HG02759 (cell line): Measurements from ENCODE around the gene KDM2B.

Source experiments
- ATAC-seq: cut with Tn5 transposase; IDR thresholded peaks from one replicate; pipeline ENCODE4 v1.9.1; 2021; ENCODE audit warnings: mild to moderate bottlenecking, moderate library complexity; ENCODE audit not compliant: unreplicated experiment

The KDM2B gene

DNA sequence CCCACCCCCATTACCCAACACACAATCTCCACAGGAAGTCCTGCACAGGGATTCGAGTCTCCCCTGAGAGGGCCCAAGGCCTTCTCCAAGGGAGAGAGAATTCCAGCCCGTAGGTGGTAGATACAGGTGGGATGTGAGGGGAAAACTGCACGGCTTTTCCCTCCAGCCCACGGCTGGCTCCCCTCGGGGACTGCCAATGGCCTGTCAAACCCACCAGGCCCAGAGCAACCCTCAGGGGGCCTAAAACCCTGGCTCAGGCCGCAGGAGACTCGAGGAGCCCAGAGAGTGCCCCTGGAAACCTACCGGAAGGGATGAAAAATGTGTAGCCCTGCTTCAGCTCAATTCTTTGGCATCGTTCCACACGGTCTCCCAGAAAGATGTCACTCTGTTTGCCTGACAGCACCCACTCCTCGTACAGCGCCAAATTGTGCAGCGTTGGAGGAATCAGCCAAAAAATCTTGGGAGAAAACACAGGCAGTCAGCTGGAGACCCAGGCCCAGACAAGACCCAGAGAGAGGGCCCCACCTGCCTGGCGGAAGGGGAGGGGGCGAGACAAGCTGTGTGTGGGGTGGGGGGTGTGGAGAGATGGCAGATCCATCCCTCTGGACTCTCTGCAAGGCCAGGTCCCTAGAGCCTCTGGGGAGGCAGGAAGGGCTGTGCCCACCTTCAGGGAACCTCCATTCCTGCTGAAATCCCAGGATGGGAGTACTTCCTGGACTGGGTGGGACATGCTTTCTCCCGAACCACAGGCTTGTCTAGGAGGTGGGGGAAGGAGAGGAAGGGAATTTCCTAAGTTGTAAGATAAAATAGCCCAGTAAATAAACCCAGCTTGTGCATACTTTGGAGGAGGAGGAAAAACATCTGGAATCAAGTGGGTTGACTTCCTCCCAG, 48.1 kb downstream of the KDM2B start:
- no peak for ATAC-seq

GRCh38 chr12:121531356-121531750, 49.5 kb downstream of the KDM2B start:
- ATAC-seq: no peak

- no peak for ATAC-seq
These were observed 50.0 kb downstream of the KDM2B start for GRCh38 chr12:121530600-121531355.

- ATAC-seq: no peak
These were observed 51.6 kb downstream of the KDM2B start for GRCh38 chr12:121529184-121529583.

- no peak for ATAC-seq
These were observed 55.4 kb downstream of the KDM2B start for GRCh38 chr12:121525411-121525810.

DNA sequence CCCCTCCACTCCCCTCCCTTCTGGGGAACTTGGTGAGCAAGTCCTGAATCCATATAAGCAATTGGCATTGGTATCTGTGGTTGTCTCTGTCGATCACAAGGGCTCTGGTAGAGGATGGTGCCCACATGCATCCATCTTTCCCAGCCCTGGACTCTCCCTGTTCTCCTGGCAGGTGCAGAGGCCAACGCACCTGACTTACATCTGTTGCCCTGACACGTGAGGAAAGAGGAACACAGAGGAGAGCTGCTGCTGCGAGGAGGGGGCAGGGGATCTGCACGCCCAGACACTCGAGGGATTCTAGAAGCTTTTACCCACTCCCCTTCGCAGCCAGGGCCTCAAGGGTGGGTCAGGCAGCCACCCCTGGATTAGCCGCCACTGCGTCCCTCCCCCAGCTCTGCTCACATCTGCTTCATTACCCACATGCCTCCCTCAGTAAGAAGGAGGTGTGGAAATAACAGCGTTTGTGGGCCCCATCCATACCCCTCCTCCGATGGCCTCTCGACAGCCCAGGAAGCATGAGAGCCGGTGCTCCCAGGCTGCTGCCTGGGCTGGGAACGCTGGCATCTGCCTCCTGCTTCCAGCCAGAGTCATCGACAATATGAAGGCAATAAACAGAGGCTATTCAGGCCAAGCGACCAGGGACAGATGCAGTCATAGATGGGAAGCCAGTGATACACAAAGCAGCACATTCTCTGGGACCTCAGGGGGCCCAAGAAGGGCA, 56.5 kb downstream of the KDM2B start:
- peak; percentile 3 for ATAC-seq

DNA sequence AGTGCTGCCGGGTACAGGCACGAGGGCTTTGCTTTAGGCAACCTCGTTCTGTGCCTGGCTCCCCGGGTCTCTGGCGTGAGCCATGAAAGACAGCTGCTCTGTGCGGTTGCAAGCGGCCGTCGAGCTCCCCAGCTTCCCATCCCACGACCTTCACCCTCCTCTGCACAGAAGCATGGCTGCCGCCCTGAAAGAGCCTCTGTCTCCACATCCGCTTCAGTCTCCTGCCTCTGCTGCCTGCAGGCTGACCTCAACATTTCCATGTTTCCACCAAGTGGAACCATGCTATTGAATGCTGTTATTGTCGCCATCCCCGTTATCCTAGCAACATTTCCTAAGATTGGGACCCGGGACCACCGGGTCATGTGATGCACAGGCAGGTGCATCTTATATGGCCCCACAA, 57.1 kb downstream of the KDM2B start:
- peak; percentile 59 for ATAC-seq

GRCh38 chr12:121522971-121523370, 57.9 kb downstream of the KDM2B start:
- peak; percentile 45 for ATAC-seq

- no peak for ATAC-seq
These were observed 60.2 kb downstream of the KDM2B start for GRCh38 chr12:121520586-121521086.

DNA sequence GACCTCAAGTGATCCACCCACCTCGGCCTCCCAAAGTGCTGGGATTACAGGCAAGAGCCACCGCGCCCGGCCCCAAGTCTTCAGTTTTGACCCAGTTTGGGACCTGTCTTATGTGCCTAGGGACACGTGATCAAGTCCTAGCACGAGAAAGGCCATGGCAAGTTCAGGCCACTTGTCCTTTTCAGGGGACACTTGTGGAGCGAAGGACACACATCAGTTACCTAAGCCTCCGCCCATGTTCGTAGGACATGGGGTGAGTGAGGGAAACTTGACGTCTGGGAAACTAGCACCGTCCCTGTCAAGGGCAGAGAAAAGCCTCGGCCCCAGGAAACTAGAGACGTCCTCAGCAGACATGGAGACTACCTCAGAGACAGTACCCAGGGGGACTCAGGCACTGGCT, 60.7 kb downstream of the KDM2B start:
- no peak for ATAC-seq

- no peak for ATAC-seq
These were observed 61.6 kb downstream of the KDM2B start for GRCh38 chr12:121519227-121519626.

GRCh38 chr12:121518656-121519055, 62.2 kb downstream of the KDM2B start:
- ATAC-seq: no peak

- ATAC-seq: no peak
These were observed 64.3 kb downstream of the KDM2B start for GRCh38 chr12:121516437-121517011.

GRCh38 chr12:121515615-121516014, 65.2 kb downstream of the KDM2B start:
- no peak for ATAC-seq

DNA sequence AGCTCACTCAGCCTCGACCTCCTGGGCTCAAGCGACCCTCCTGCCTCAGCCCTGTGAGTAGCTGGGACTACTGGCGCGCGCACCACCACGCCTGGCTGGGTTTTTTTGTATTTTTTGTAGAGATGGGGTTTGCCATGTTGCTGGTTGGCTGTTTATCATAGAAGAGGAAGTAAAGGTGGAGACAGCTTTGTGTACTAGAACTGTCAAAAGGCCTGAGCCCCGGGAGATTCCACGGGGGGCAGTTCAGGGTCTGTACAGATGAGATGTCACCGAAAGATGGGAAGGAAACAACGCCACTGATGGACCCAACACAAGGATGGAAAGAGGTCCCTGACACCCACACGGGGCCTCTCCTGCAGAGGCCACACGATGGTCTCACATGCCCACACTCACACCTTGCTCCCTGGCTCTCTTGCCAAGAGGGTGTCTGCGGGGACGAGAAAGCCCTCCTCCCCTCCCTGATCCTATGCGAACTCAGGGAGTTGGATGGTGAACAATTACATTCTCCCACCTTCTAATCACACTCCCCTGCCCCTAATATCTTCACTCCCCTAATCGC, 66.6 kb downstream of the KDM2B start:
- ATAC-seq: peak; percentile 68

DNA sequence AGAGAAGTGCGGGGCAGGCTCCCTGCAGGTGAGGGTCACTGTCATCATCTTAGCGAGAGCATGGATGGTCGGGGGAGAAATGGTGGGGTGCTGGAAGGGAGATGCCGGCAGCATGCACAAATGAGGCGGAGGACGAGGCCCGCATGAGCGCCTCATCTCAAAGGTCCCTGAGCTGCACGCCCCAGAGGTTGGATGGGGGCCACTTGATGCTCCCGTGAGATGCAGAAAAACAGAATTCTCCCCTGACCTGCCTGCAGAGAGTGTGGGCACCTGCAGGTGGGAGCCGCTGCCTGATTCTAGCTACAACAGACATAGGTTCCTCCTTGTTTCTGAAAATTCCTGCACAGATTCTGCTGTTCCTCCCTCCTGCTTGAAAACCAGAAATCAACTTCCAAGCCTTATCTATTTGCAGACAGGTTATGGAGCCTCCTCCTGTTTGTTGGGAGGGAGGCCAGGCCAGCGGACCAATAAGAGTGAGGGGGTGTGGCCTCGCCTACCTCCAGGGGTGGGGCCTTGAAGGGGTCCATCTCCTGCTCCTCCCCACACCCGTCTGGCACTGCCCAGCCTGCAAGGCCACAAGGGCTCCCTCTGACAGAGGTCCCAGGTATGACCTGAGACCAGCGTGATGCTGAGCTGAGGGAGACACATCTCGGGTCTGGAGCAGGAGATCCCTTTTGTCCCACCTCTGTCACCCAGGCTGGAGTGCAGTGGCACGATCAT, 67.2 kb downstream of the KDM2B start:
- peak; percentile 87 for ATAC-seq

DNA sequence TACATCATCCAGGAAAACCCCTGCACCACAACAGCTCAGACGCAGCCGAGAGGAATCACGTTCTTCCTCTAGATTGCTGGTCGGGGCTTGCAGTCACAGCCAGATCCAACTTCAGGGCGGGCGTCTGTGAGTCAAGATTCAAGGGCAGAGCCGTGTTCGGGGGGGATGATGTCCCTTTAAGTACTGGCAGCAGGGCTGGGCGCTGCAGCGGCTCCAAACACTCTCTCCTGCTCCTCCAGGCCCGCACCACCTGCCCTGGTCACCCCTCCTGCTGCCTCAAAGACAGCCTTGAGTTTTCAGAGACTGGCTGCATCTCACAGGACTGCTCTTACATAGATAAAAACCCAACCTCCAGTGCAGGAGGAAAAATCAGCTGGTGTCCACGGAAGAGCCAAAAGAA, 68.3 kb downstream of the KDM2B start:
- ATAC-seq: no peak

DNA sequence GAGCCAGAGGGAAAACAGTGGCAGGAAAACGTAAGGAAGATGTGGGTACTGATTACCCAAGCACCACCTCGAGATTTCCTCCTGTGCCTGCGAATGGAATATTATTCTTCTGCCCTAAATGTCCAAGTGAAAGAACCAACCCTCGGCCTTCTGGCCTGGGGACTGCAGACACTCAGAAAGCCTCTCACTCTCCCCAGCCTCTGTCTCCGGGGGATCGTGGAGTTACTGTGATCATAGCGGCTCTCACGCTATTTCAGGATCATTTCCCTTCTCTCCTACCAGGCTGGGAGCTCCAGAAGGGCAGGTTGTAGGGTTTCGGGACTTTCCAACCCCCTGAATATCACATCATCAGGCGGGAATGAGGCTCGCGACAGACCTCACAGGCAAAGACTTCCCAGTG, 68.9 kb downstream of the KDM2B start:
- ATAC-seq: no peak

GRCh38 chr12:121509339-121509738, 71.5 kb downstream of the KDM2B start:
- no peak for ATAC-seq

GRCh38 chr12:121508533-121508932, 72.3 kb downstream of the KDM2B start:
- no peak for ATAC-seq
